ENCODE results near the gene IGFBPL1.
"Not testable (repeated sequence)": the region's sequence is repeated elsewhere in the genome, so short reads cannot be mapped to it uniquely, and the experiment has no call there.

The IGFBPL1 gene, protein sequence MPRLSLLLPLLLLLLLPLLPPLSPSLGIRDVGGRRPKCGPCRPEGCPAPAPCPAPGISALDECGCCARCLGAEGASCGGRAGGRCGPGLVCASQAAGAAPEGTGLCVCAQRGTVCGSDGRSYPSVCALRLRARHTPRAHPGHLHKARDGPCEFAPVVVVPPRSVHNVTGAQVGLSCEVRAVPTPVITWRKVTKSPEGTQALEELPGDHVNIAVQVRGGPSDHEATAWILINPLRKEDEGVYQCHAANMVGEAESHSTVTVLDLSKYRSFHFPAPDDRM

DNA sequence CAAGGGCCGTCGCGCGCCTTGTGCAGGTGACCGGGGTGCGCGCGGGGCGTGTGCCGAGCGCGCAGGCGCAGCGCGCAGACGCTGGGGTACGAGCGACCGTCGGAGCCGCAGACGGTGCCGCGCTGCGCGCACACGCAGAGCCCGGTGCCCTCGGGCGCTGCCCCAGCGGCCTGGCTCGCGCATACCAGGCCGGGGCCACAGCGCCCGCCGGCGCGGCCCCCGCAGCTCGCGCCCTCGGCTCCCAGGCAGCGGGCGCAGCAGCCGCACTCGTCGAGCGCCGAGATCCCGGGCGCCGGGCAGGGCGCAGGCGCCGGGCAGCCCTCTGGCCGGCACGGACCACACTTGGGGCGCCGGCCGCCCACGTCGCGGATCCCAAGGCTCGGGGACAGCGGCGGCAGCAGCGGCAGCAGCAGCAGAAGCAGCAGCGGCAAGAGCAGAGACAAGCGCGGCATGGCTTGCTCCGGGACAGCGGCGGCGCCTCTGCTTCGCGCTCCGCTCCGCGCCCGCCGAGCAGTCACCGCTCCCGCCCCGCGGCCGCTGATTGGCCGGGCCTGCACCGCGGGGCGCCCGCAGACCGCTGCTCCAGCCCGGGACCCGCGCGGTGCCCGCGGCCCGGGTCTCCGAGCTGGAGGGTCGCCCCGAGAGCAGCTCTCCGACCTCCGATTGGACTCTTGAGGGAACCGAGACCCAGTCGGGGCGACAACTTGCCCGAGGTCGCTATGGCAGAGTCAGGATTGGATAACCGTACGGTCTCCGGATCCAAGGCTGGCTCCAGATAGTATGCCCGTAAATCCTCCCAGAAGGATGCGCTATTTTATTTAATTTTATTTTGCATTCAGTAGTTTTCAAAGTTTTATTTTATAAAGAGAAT is at the start of gene IGFBPL1:
IGFBPL1 (minus strand) TSS at position 482 of the 871 bp plus-strand sequence; CDS start at position 452, 30 bp downstream.
- no peak for DNase-seq

DNA sequence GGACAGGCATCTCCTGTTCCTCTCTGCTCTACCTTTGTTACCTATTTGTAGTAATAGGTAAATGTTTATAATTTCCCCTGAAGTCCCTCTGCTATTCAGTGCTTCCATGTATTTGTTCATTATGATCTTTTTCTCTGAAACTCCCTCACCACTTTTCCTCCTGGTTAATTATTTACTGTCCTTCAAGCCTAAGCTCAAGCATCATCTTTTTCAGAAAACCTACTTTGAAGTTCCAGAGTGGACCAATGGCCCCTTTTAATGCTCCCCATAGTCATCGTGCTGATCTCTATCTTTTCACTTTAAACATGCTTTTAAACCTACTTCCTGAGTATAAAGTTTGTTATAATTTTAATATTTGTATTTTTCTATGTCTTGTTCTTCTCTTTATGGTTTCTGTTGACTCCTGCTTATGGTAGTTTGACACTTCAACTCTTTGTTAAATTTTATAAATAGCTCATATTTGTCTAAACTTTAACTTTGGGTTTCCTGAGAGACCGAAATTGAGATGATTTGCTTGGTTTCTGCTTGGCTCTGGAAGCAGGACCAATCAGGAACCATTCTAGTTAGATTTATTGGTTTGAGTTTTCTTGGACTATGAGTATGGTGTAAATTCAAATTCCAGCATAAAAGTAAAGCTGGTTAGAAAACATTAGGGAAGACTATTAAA is 48.5 kb upstream of the IGFBPL1 start:
- not testable (repeated sequence) for DNase-seq

GRCh38 chr9:38467404-38467803 is 43.1 kb upstream of the IGFBPL1 start:
- no peak for DNase-seq

GRCh38 chr9:38453835-38454234 is 29.6 kb upstream of the IGFBPL1 start:
- DNase-seq = no peak

DNA sequence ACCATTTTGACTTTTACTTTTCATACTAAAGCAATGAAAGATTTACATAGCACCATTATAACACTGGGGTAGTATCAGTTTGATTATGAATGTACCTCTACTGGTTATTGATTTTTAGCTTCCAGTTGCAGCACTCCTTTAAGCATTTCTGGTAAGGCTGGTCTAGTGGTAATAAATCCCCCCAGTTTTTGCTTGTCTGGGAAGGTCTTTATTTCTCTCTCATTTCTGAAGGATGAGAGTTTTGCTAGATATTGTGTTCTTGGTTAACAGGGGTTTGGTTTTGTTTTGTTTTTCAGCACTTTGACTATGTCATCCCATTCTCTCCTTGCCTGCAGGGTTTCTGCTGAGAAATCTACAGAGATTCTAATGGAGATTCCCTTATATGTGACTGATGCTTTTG is 26.9 kb upstream of the IGFBPL1 start:
- no peak for DNase-seq

DNA sequence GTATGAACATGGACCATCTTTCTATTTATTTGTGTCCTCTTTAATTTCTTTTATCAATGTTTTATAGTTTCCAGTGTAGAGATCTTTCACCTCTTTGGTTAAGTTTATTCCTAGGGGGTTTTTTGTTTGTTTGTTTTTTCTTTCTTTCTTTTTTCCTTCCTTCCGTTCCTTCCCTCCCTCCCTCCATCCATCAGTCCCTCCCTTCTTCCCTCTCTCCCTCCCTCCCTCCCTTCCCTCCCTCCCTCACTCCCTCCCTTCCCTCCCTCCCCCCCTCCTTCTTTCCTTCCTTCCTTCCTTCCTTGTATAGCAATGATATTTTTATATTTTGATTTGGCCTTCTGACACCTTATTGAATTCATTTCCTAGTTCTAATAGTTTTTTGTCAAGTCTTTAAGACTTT is 23.4 kb upstream of the IGFBPL1 start:
- no peak for DNase-seq

DNA sequence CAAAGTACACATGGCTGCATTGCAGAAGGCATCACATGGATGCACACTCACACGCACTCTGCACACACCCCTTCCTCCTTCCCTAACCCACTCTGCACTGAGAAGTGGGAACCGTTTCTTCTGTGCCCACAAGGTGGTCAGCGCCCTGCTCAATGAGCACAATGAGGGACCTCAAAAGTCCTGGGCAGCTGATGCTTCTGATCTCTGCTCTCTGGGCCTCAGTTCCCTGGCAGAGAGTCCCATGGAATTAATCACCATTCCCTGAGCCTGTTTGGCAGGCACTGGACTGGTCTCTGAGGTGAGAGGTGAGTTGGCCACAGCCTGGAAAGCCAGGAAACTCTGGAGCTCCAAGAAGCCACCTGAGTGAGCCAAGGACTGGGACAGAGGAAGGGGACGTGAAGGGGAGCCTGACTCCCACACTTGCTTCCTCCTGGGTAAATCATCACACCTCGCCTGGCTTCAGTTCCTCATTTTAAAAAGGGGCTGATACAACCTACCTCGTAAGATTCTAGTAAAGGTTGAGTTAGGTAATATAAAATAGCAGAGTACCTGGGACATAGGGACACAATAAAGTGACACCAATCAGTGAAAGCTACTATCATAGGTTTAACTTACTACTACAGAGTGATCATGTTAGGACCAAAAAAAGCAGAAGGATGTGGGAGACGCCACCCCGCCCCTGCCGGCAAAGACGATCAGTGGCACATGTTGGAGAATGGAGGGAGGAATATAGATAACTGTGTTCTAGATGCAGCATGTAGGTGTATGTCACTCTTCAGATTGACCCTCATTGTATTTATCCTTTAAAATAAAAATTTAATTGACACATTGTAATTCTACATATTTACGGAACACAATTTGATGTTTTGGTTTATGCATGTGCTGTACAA is 21.1 kb upstream of the IGFBPL1 start:
- no peak for DNase-seq

DNA sequence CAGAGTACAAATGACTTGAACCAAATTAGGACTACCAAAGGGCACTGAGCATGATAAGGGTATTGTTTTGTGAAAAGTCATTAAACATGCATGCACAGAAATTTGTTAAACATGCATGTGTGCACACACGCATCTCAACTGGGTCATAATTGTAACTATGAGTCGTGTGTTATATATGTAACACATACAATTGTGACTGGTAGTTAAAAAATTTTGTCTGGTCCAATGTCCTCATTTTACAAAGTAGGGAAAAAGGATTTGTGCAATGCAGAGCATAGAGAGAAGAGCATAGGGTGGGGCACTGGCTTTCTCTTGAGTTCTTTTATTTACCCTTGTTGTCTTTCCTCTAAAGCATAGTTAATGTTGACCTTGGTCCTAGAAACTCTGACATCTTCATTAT is 19.3 kb upstream of the IGFBPL1 start:
- DNase-seq = no peak

- DNase-seq = no peak
Measured at GRCh38 chr9:38443181-38443580, 18.9 kb upstream of the IGFBPL1 start.

GRCh38 chr9:38442473-38443096 is 18.3 kb upstream of the IGFBPL1 start:
- no peak for DNase-seq

- DNase-seq = no peak
Measured at GRCh38 chr9:38441347-38442085, 17.3 kb upstream of the IGFBPL1 start.

DNA sequence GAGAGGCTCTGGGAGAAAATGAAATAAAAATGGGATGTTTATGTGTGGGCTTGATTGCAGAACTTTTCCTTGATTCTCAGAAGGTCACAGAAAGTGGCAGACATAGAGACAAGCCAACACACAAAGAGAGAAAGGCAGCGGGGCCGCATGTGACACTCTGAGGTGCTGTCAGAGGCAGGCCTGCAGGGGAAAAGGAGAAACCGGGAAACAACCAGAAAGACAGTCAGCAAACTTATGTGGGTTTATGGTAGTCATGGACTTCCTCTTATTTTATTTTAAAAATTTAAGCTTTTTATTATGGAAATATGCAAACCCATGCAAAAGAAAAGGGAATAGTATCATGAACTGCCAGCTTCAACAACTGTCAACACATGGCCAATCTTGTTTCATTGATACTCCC is 16.3 kb upstream of the IGFBPL1 start:
- DNase-seq = no peak

- no peak for DNase-seq
Measured at GRCh38 chr9:38439916-38440301, 15.7 kb upstream of the IGFBPL1 start.

- DNase-seq = no peak
Measured at GRCh38 chr9:38439291-38439915, 15.1 kb upstream of the IGFBPL1 start.

DNA sequence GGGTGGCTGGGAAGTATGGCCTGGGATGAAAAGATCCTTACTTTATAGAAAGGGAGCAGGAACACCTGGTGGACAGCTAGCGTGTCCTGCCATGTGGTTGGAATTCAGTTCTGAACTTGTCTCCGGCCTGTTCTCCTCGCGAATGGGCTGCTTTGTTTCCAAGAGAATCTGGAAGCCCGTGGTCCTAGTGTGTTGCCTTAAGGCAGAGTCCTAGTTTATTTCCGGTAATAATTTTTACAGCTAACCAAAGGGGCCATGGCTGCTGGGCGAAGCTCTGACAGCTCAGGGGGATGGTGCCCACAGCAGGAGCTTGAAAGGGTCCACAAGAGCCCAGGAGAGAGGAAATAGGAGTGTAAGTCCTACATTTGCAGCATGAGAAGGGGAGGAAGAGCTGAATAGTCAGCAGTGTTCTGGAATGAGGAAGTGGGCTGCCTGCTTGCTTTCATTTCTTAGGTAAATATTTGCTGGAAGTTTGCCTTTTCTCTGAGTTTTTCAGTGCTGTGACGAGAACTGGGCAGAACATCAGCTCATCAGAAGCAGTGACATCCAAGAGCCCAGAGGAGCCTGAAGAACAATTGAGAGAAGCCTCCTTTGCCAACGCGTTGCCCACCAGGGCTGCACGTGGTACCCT is 13.1 kb upstream of the IGFBPL1 start:
- no peak for DNase-seq

DNA sequence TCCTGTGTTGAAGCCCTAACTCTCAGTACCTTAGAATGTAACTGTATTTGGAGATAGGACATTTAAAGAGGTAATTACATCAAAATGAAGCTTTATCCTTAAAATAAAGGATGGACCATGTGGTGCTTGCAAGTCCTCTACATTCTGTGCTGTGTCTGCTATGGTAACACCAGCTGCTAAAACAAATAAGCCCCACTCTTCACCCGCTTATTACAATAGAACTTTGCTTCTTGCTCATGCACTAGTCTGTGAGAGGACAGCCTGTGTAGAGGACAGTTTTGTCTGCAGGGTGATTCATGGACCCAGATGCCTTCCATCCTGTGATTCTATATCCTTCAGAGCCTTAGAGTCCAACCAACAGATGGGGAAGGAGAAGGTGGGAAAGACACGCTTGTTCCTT is 12.5 kb upstream of the IGFBPL1 start:
- DNase-seq = no peak

DNA sequence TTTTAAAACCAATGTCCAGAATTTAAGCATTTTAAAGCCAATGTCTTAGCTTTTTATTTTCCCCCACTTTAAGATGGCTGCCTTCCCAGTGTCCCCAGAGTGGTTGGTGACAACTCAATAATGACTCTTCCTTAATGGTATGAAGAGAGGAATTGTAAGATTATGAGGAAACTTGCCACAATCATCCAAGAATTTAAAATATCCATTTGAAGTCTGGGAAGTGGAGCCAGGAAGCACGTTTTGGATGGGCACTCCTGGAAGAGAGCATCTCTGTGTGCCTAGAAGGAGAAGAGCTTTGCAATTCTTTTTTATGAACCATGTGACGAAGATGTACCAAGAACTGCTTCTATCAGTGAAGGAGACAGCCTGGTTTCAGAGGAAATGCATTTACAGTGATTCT is 11.3 kb upstream of the IGFBPL1 start:
- DNase-seq = no peak

DNA sequence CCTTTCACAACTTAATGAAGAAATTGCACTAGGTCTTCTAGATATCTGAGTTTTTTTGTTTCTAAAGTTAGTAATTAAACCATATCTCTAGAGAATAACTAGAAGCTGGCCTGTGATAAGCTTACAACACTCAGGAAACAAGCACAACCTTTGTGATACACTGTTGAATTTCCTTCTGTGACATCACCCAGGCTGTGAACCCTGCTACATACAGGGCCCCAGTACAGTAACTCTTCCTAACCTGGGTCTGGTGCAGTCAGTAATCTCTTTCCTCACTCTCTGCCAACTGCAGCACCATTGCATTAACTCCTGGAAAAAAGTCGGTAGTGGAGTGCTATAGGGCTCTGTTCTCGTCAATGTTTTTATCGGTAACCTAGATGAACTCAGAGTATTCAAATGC is 10.6 kb upstream of the IGFBPL1 start:
- no peak for DNase-seq

GRCh38 chr9:38434365-38434764 is 10.1 kb upstream of the IGFBPL1 start:
- DNase-seq = no peak

DNA sequence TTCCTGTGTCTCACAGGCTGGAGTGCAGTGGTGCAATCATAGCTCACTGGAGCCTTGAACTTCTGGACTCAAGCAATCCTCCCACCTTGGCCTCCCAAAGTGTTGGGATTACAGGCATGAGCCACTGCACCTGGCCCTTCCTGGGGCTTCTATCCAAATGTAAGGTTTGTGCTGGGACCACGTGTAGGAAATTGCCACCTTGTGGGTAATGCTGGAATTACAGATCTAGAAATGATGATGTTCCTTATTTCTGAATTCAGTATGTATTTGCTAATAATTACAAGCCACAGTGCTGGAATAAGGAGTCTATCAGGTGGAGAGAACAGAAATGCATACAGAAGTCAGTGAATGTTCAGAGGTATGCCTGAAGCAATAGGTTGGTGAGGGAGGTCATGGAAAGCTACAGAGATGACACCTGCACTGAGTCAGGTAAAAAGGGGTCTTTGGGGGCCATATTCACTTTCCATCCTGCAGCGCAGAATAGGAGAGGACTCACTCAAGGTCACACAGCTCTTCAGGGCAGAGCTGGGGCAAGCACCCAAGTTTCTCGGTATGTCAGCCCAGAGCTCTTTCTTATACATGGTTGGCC is 8.8 kb upstream of the IGFBPL1 start:
- DNase-seq = no peak
